ENCODE data around the gene STX10.

Gene STX10

GRCh38 chr19:13138916-13139198 lies 11.3 kb downstream of the STX10 start:
- DNase-seq: no peak

- no peak for DNase-seq
Measured at GRCh38 chr19:13138171-13138915, 11.8 kb downstream of the STX10 start.

DNA sequence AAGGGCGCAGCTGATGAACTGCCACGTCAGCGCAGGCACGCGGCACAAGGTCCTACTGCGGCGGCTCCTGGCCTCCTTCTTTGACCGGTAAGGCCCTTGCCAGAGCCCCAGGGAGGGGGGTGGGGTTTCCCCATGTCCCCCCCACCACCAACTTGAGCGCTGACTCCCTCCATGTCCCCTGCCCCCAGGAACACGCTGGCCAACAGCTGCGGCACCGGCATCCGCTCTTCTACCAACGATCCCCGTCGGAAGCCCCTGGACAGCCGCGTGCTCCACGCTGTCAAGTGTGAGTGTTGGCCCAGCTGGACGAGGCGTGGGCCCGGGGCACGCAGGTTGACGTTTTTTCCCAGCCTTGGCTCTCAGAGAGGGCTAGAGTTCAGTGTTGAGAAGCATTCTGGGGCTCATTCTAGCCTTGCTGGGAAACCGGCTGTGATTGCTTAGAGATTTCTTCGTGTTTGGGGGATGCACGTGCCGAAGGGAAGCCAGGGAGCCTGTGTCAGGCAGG lies 12.8 kb downstream of the STX10 start:
- DNase-seq: no peak

DNA sequence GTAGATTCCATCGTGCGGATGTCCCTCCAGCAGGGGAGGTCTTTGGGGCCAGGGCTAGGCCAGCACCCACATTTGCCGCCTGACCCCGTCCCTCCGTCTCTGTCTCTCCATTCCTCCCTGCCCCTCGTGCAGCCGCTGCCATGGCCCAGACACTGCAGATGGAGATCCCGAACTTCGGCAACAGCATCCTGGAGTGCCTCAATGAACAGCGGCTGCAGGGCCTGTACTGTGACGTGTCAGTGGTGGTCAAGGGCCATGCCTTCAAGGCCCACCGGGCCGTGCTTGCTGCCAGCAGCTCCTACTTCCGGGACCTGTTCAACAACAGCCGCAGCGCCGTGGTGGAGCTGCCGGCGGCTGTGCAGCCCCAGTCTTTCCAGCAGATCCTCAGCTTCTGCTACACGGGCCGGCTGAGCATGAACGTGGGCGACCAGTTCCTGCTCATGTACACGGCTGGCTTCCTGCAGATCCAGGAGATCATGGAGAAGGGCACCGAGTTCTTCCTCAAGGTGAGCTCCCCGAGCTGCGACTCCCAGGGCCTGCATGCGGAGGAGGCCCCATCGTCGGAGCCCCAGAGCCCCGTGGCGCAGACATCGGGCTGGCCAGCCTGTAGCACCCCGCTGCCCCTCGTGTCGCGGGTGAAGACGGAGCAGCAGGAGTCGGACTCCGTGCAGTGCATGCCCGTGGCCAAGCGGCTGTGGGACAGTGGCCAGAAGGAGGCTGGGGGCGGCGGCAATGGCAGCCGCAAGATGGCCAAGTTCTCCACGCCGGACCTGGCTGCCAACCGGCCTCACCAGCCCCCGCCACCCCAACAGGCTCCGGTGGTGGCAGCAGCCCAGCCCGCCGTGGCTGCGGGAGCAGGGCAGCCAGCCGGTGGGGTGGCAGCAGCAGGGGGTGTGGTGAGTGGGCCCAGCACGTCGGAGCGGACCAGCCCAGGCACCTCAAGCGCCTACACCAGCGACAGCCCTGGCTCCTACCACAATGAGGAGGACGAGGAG lies 14.8 kb downstream of the STX10 start:
- DNase-seq: no peak

DNA sequence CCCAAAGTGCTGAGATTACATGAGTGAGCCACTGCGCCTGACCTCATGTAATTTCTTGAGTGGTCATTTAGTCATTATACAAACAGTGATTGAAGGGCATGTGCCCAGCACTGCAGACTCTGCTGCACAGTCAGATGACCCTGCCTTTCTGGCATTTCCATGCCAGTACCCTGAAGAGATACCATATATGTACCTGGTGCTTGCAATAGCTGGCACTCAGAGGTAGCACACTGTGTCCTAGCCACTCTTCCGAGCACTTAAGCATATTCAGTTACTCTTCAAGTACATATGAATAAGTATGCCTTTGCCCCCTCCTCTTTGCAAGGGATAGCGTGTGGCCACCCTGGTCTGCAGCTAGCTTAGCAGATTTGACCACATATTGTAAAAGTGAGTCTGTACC lies 15.5 kb downstream of the STX10 start:
- DNase-seq: no peak

DNA sequence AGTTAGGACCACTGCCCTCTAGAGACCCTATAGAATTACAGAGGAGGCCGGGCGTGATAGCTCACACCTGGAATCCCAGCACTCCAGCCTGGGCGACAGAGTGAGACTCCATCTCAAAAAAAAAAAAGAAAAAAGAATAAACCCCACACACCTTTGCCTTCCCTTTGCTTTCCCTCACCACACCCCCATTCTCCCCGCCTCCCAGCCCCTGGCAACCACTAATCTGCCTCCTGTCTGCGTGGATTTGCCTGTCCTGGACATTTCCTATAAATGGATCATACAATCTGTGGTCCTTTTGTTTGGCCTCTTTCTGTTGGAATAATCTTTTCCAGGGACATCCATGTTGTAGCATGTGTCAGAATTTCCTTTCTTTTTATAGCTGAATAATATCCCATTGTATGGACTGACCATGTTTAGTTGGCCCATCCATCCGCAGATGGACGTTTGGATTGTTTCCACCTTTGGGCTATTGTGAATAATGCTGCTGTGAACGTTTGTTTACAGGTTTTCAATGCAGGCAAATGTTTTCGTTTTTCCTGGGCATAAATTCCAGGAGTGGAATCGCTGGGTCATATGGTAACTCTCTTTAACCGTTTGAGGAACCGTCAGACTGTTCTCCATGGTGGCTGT lies 16.8 kb downstream of the STX10 start:
- no peak for DNase-seq

DNA sequence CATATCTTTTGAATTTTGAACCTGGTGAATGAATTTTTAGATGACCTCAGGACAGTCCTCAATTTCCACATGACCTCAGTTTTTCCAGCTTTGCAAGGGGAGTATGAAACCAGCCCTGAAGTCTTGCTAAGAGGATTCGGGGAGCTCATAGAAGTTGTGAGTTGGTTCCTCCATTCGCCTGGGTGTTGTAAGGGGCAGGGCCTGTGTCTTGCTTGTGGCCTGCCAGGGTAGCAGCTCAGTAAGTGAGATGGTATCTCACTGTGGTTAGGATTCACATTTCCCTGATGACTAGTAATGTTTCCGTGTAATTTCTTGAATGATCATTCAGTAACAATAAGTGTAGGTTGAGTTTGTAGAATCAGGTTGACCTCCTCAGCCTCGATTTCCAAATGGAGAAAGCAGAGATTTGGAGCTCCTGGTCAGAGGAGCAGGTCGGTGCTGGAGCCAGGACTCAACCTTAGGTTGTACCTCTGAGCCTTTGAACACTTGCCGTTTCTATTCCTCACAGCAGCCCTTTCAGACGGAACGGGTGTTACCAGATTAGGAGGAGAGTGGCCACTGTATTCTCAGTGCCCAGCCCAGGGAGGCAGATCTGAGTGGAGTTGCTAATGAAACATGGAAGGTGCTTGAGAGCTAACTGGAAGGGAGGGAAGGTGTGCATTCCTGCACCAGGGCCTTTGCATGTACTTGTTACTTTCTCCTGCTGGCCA lies 17.5 kb downstream of the STX10 start:
- DNase-seq: peak; percentile 56

- no peak for DNase-seq
Measured at GRCh38 chr19:13130886-13131490, 19.2 kb downstream of the STX10 start.

- no peak for DNase-seq
Measured at GRCh38 chr19:13129384-13129783, 20.8 kb downstream of the STX10 start.

DNA sequence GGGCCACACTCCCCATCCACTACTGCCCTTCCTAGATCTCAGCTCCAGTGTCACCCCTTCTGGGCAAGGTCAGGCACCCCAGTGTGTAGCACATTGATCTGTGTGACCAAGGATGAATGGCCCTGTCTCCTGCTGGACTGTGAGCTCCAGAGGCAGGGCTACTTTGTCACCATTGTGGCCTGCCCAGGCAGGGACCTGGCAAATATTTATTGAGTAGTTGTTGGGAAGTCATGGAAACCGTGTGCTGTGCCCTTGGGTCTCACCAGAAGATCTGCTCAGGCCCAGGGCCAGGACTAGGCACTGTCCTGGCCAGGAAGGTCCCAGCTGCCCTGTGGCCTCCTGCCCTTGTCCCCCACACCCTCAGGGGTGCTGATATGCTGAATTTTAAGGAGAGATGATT lies 21.6 kb downstream of the STX10 start:
- DNase-seq: no peak

DNA sequence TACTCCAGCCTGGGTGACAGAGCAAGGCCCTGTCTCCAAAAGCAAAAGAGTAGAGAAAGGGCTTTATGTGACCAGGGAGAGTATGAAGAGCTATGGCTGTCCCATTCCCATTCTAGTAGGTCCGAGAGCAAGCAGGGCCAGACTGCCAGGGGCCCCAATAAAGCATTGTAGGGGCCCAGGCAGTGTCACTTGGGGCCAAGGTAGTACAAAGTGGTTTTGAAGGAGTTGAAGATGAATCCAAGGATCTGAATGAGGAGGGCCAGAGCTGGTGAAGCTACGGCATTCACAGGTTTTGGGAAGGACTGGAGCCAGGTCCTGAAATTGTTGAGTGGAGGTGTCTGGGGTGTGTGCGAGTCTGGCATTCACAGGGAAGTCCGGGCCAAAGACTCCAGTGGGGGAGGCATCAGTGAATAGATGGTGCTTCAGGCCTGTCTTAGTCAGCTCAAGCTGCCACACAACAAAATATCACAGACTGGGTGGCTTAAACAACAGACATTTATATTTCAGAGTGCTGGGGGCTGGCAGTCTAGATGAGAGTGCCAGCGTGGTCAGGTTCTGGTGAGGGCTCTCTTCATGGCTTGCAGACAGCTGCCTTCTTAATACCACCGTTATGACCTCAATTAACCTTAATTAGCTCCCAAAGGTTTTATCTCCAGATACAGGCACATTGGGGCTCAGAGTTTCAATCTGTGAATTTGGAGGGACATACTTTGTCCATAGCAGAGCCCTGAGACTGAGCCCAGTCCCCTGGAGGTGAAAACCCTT lies 22.2 kb downstream of the STX10 start:
- DNase-seq: no peak

DNA sequence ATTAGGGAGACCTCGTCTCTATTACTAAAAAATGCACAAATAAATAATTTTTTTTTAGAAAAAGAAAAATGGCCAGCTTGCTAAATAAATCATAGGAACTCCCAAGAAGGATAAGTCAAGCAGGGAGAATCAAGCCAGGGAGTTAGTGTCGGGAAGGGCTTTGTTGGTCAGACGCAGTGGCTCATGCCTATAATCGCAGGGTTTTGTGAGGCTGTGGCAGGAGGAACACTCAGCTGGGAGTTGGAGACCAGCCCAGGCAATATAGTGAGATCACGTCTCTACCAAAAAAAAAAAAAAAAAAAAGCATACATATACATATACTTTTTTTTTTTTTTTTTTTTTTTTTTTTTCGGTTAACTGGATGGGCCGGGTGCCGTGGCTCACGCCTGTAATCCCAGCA lies 23.1 kb downstream of the STX10 start:
- no peak for DNase-seq

- DNase-seq: no peak
Measured at GRCh38 chr19:13122980-13123957, 26.9 kb downstream of the STX10 start.

DNA sequence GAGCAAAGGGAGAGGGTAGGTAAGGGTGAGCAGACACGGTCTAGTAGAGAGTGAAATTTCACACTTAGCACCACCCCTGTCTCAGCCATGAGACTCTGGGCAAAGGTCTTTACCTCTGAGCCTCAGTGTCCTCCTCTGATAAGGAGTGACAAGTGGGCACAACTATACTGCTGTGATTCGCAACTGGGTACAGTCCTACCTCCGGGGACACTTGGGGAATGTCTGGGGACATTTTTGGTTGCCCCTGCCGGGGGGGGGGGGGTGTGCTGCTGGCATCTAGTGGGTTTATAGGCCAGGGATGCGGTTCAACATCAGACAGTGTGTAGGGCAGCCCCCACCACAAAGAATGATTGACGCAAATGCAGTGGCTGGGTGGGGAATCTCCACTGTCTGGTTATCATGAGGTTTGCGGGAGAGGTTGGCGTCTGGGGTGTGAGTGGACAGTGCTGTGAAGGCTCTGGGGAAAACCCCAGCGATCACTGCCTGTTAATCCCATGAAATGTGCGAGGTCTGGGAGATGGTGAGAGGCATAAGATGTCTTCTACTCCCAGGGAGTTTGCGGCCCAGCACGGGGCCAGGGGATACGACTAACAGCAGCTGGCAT lies 27.8 kb downstream of the STX10 start:
- DNase-seq: no peak

DNA sequence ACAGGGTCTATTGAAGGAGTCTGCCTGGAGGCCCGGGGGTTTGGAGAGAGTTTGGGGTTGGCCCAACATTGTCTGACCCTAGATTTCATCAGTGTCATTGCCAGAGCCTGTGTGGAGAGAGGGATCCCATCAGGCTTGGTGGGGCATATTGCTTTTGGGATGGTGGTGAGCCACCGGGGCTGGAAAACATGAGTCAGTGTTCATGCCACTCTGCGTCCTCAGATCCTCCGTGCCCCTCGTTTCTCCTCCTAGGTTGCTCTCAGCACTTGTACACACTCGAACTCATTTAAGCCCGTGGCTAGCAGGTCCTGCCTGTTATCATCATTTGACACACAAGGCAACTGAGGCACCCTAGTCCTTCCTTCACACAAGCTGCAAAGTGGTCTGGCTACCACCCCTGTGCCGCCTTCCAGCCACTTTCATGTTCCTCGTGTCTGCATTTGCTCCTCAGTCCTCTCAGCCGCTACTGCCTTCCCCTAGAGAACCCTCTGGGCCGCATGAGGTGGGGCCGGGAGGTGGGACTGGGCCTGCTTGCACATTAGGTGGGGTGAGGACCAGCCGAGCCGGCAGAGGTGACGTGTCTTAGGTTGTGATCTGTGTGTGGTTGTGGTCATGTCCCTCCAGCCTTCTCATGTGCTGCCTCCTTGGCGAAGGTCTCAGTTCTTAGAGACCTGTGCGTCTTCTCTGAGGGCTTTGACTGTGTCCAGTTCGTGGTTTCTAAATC lies 28.5 kb downstream of the STX10 start:
- no peak for DNase-seq

- no peak for DNase-seq
Measured at GRCh38 chr19:13120817-13121216, 29.4 kb downstream of the STX10 start.

- DNase-seq: no peak
Measured at GRCh38 chr19:13120031-13120430, 30.1 kb downstream of the STX10 start.

DNA sequence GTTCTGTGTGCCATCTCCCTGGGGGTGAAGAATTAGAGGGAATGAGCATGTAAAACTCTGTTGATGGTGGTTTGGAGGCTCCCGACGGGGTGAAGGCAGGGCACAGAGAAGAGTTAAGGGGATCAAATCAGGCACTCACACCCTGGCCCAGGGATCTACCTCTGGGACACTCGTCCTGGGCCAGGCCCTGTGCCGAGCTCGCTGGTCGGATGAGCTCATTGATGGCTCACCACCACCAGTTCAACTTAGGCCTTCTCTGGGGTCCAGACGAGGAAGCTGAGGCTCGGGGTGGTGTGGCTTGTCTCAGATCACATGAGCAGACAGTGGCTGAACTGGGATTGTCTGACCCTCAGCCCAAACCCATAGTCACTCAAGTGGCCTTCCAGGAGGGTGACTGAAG lies 30.5 kb downstream of the STX10 start:
- DNase-seq: no peak
